NCI-H2196 (cell line): ENCODE measurements around the gene CCDC141.

Source experiments
- DNase-seq: peaks from one replicate; lab custom pipeline; 2025; ENCODE audit not compliant: unreplicated experiment; lab: John Stamatoyannopoulos, UW

The CCDC141 gene

GRCh38 chr2:178787934-178788333 is 262.0 kb downstream of the CCDC141 start:
- no peak for DNase-seq

DNA sequence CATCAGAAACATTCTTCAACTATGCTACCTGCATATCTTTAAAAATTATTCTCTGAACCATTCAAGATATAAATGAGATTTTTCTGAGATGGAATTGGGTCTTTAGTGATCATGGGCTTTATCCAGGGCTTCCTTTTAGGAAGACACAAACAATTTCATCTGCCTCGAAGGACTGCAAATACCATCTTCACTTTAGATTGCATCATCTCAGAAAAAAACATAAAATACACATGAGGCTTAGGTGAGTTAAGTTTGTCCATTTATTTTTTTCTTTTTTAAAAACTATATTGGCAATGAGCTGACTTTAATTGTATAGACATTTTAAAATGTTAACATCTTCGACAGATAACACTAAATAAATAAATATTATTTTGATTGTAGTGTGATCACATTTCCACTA is 262.8 kb downstream of the CCDC141 start:
- DNase-seq = no peak

DNA sequence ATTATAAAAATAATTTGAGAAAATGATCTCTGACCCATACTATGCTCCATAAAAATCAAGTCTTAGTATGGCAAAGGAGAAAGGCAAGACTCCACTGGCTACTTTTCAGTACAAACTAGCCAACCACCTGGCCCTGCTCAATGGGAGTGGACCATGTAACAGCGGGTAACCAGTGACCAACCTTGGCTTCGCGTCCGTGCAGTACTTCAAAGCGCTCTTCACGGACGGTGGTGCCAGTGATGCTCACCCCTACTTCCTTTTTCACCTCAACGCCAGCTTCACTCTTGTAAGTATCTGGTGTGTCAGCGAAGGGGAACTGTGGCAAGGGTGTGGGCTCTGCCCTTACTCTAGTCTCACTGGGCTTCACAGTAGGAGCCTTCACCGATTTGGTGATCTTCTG is 266.0 kb downstream of the CCDC141 start:
- no peak for DNase-seq

GRCh38 chr2:178782236-178782635 is 267.7 kb downstream of the CCDC141 start:
- no peak for DNase-seq
